Measurements from ENCODE around the gene GTF3C1. TPM values are rescaled to one million over a fixed set of nuclear protein-coding genes. Genes with fewer than 3 reads are reported as not detected.

The GTF3C1 gene
- polyA plus RNA-seq, 1 donor: 41.4 TPM

- H3K27ac ChIP-seq (ENCODE audit: low read length): no peak overlapping the region
- no peak for DNase-seq
- H3K9me3 ChIP-seq (ENCODE audit: control insufficient read depth, low read depth, low read length): no peaks in the 10 kb centered on the region
- WGBS (ENCODE audit: insufficient coverage, low lambda C conversion rate): no CpG with 5 or more reads among the region's 19 CpGs
- H3K36me3 ChIP-seq (ENCODE audit: control insufficient read depth, insufficient read depth, low read length): no peaks in the 10 kb centered on the region
- H3K4me3 ChIP-seq (ENCODE audit: low read length): no peak overlapping the region
- H3K4me1 ChIP-seq (ENCODE audit: control insufficient read depth, insufficient read depth, low read length): no peaks in the 10 kb centered on the region
- H3K27me3 ChIP-seq (ENCODE audit: control insufficient read depth, insufficient read depth, low read length): peaks cover 19% of the 10 kb centered on the region
These were observed 100.9 kb downstream of the GTF3C1 start for GRCh38 chr16:27448532-27449433.

GRCh38 chr16:27447301-27447700, 102.4 kb downstream of the GTF3C1 start:
- H3K36me3 ChIP-seq (ENCODE audit: control insufficient read depth, insufficient read depth, low read length): no peaks in the 10 kb centered on the region
- no peaks in the 10 kb centered on the region for H3K4me1 ChIP-seq (ENCODE audit: control insufficient read depth, insufficient read depth, low read length)
- no peak overlapping the region for H3K4me3 ChIP-seq (ENCODE audit: low read length)
- H3K27me3 ChIP-seq (ENCODE audit: control insufficient read depth, insufficient read depth, low read length): peaks cover 19% of the 10 kb centered on the region
- WGBS (ENCODE audit: insufficient coverage, low lambda C conversion rate): no CpG with 5 or more reads among the region's 5 CpGs
- no peak overlapping the region for H3K27ac ChIP-seq (ENCODE audit: low read length)
- no peak for DNase-seq
- H3K9me3 ChIP-seq (ENCODE audit: control insufficient read depth, low read depth, low read length): no peaks in the 10 kb centered on the region

DNA sequence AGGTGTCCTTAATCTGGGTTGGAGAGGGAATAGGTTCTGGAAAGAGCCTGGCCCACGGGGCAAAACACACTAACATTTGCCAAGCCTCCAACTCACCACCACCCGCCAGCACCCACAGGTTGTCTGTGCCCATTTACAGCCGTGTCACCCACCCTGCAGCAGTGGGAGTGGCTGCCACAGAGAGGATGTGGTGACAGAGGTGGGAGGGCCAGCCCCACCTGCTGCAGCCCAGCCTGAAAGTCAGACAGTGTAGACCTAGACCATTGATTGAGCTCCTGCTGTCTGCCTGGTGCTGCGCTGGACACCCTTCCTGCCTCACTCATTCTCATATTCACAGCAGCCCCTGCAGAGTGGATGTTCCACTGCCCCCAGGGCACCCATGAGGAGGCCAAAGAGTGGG, 103.0 kb downstream of the GTF3C1 start:
- H3K36me3 ChIP-seq (ENCODE audit: control insufficient read depth, insufficient read depth, low read length): no peaks in the 10 kb centered on the region
- no peak overlapping the region for H3K4me3 ChIP-seq (ENCODE audit: low read length)
- no peak for DNase-seq
- WGBS (ENCODE audit: insufficient coverage, low lambda C conversion rate): no CpG with 5 or more reads among the region's 4 CpGs
- no peak overlapping the region for H3K27ac ChIP-seq (ENCODE audit: low read length)
- no peaks in the 10 kb centered on the region for H3K4me1 ChIP-seq (ENCODE audit: control insufficient read depth, insufficient read depth, low read length)
- H3K9me3 ChIP-seq (ENCODE audit: control insufficient read depth, low read depth, low read length): no peaks in the 10 kb centered on the region
- peaks cover 19% of the 10 kb centered on the region for H3K27me3 ChIP-seq (ENCODE audit: control insufficient read depth, insufficient read depth, low read length)

- no CpG with 5 or more reads among the region's 12 CpGs for WGBS (ENCODE audit: insufficient coverage, low lambda C conversion rate)
- DNase-seq: no peak
- H3K27me3 ChIP-seq (ENCODE audit: control insufficient read depth, insufficient read depth, low read length): peaks cover 12% of the 10 kb centered on the region
These were observed 104.1 kb downstream of the GTF3C1 start for GRCh38 chr16:27445502-27446175.

DNA sequence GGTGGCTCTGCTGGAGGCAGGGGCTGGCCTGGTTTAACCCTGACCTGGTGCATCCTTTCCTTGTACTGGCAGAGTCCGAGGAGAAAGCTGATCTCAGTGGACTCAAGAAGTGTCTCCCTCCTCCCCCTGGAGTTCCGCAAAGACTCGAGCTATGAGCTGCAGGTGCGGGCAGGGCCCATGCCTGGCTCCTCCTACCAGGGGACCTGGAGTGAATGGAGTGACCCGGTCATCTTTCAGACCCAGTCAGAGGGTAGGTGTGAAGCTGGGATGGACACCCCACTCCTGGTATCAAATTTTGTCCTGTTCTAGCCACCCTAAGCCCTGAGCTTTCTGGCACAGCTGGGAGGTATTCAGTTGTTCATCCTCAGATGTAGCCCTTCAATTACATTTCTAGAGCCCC, 105.2 kb downstream of the GTF3C1 start:
- peaks cover 2% of the 10 kb centered on the region for H3K27me3 ChIP-seq (ENCODE audit: control insufficient read depth, insufficient read depth, low read length)
- H3K36me3 ChIP-seq (ENCODE audit: control insufficient read depth, insufficient read depth, low read length): no peaks in the 10 kb centered on the region
- H3K9me3 ChIP-seq (ENCODE audit: control insufficient read depth, low read depth, low read length): no peaks in the 10 kb centered on the region
- no CpG with 5 or more reads among the region's 5 CpGs for WGBS (ENCODE audit: insufficient coverage, low lambda C conversion rate)
- H3K27ac ChIP-seq (ENCODE audit: low read length): no peak overlapping the region
- H3K4me3 ChIP-seq (ENCODE audit: low read length): no peak overlapping the region
- DNase-seq: no peak
- H3K4me1 ChIP-seq (ENCODE audit: control insufficient read depth, insufficient read depth, low read length): no peaks in the 10 kb centered on the region

More at GRCh38 chr16:27445502-27446175, 104.1 kb downstream of the GTF3C1 start:
- no peaks in the 10 kb centered on the region for H3K9me3 ChIP-seq (ENCODE audit: control insufficient read depth, low read depth, low read length)
- H3K4me1 ChIP-seq (ENCODE audit: control insufficient read depth, insufficient read depth, low read length): no peaks in the 10 kb centered on the region
- H3K27ac ChIP-seq (ENCODE audit: low read length): no peak overlapping the region
- no peak overlapping the region for H3K4me3 ChIP-seq (ENCODE audit: low read length)
- H3K36me3 ChIP-seq (ENCODE audit: control insufficient read depth, insufficient read depth, low read length): no peaks in the 10 kb centered on the region

GRCh38 chr16:27444015-27444414, 105.7 kb downstream of the GTF3C1 start:
- Histone ChIP-seq H3K36me3 (ENCODE audit: control insufficient read depth, insufficient read depth, low read length) (no peaks in the 10 kb centered on the region), H3K9me3 (ENCODE audit: control insufficient read depth, low read depth, low read length) (no peaks in the 10 kb centered on the region), H3K27me3 (ENCODE audit: control insufficient read depth, insufficient read depth, low read length) (no peaks in the 10 kb centered on the region), H3K27ac (ENCODE audit: low read length) (no peak overlapping the region), H3K4me3 (ENCODE audit: low read length) (no peak overlapping the region), H3K4me1 (ENCODE audit: control insufficient read depth, insufficient read depth, low read length) (no peaks in the 10 kb centered on the region)
- no CpG with 5 or more reads among the region's 2 CpGs for WGBS (ENCODE audit: insufficient coverage, low lambda C conversion rate)
- DNase-seq: no peak

GRCh38 chr16:27441998-27442397, 107.7 kb downstream of the GTF3C1 start:
- H3K36me3 ChIP-seq (ENCODE audit: control insufficient read depth, insufficient read depth, low read length): no peaks in the 10 kb centered on the region
- 100% methylated on average over 2 of the region's 8 CpGs for WGBS (ENCODE audit: insufficient coverage, low lambda C conversion rate)
- no peaks in the 10 kb centered on the region for H3K4me1 ChIP-seq (ENCODE audit: control insufficient read depth, insufficient read depth, low read length)
- no peak overlapping the region for H3K4me3 ChIP-seq (ENCODE audit: low read length)
- no peak overlapping the region for H3K27ac ChIP-seq (ENCODE audit: low read length)
- no peak for DNase-seq
- H3K27me3 ChIP-seq (ENCODE audit: control insufficient read depth, insufficient read depth, low read length): no peaks in the 10 kb centered on the region
- no peaks in the 10 kb centered on the region for H3K9me3 ChIP-seq (ENCODE audit: control insufficient read depth, low read depth, low read length)

GRCh38 chr16:27441276-27441675, 108.4 kb downstream of the GTF3C1 start:
- WGBS (ENCODE audit: insufficient coverage, low lambda C conversion rate): no CpG with 5 or more reads among the region's 5 CpGs
- Histone ChIP-seq H3K36me3 (ENCODE audit: control insufficient read depth, insufficient read depth, low read length) (no peaks in the 10 kb centered on the region), H3K4me3 (ENCODE audit: low read length) (no peak overlapping the region), H3K27me3 (ENCODE audit: control insufficient read depth, insufficient read depth, low read length) (no peaks in the 10 kb centered on the region), H3K9me3 (ENCODE audit: control insufficient read depth, low read depth, low read length) (no peaks in the 10 kb centered on the region), H3K27ac (ENCODE audit: low read length) (no peak overlapping the region), H3K4me1 (ENCODE audit: control insufficient read depth, insufficient read depth, low read length) (no peaks in the 10 kb centered on the region)
- DNase-seq: no peak

GRCh38 chr16:27439271-27440018, 110.3 kb downstream of the GTF3C1 start:
- Histone ChIP-seq H3K36me3 (ENCODE audit: control insufficient read depth, insufficient read depth, low read length) (no peaks in the 10 kb centered on the region), H3K4me3 (ENCODE audit: low read length) (no peak overlapping the region), H3K9me3 (ENCODE audit: control insufficient read depth, low read depth, low read length) (no peaks in the 10 kb centered on the region), H3K27ac (ENCODE audit: low read length) (no peak overlapping the region), H3K4me1 (ENCODE audit: control insufficient read depth, insufficient read depth, low read length) (no peaks in the 10 kb centered on the region), H3K27me3 (ENCODE audit: control insufficient read depth, insufficient read depth, low read length) (no peaks in the 10 kb centered on the region)
- no peak for DNase-seq
- WGBS (ENCODE audit: insufficient coverage, low lambda C conversion rate): no CpG with 5 or more reads among the region's 18 CpGs

- H3K4me1 ChIP-seq (ENCODE audit: control insufficient read depth, insufficient read depth, low read length): no peaks in the 10 kb centered on the region
- H3K9me3 ChIP-seq (ENCODE audit: control insufficient read depth, low read depth, low read length): no peaks in the 10 kb centered on the region
- H3K27ac ChIP-seq (ENCODE audit: low read length): no peak overlapping the region
- no peak overlapping the region for H3K4me3 ChIP-seq (ENCODE audit: low read length)
- no peaks in the 10 kb centered on the region for H3K27me3 ChIP-seq (ENCODE audit: control insufficient read depth, insufficient read depth, low read length)
- no peaks in the 10 kb centered on the region for H3K36me3 ChIP-seq (ENCODE audit: control insufficient read depth, insufficient read depth, low read length)
- WGBS (ENCODE audit: insufficient coverage, low lambda C conversion rate): 93% methylated on average over 3 of the region's 6 CpGs
- no peak for DNase-seq
These were observed 111.8 kb downstream of the GTF3C1 start for GRCh38 chr16:27437946-27438345.
